KMS-11 (cell line): ENCODE results near the gene GATC.
"Not testable (repeated sequence)": the region's sequence is repeated elsewhere in the genome, so short reads cannot be mapped to it uniquely, and the experiment has no call there.

Experiments used
- H2AFZ ChIP-seq: fragments of 200-600 bp; sonication (generic); 2 replicates; pipeline ENCODE4 v1.6.1; 2016; ENCODE audit warnings: antibody characterized with exemption, mixed run types, low read depth
- H3K27ac ChIP-seq: fragments of 200-600 bp; sonication (generic); 2 replicates; pipeline ENCODE4 v1.6.1; 2016; ENCODE audit warnings: mild to moderate bottlenecking, mixed run types
- H3K27me3 ChIP-seq: fragments of 200-600 bp; sonication (generic); 2 replicates; pipeline ENCODE4 v1.6.1; 2017; ENCODE audit warnings: mild to moderate bottlenecking, low read depth, mixed run types, moderate library complexity; ENCODE audit not compliant: insufficient read depth
- H3K36me3 ChIP-seq: fragments of 200-600 bp; sonication (generic); 2 replicates; pipeline ENCODE4 v1.6.1; 2017; ENCODE audit warnings: mild to moderate bottlenecking, mixed run types; ENCODE audit not compliant: insufficient read depth
- H3K4me1 ChIP-seq: fragments of 200-600 bp; sonication (generic); 2 replicates; pipeline ENCODE4 v1.6.1; 2016; ENCODE audit warnings: mild to moderate bottlenecking, low read depth, mixed run types; ENCODE audit not compliant: poor library complexity, severe bottlenecking
- H3K4me2 ChIP-seq: fragments of 200-600 bp; sonication (generic); 2 replicates; pipeline ENCODE4 v1.7.0; 2016; ENCODE audit warnings: mild to moderate bottlenecking, mixed run types
- H3K4me3 ChIP-seq: fragments of 200-600 bp; sonication (generic); IDR thresholded peaks from 2 replicates; pipeline ENCODE4 v1.6.1; 2017; ENCODE audit warnings: low read depth, low read length, mixed read lengths; ENCODE audit not compliant: insufficient read depth
- H3K79me2 ChIP-seq: fragments of 200-600 bp; sonication (generic); 2 replicates; pipeline ENCODE4 v1.6.1; 2016; ENCODE audit warnings: low read depth, mixed run types; ENCODE audit not compliant: insufficient read depth
- H3K9ac ChIP-seq: fragments of 200-600 bp; sonication (generic); 2 replicates; pipeline ENCODE4 v1.6.1; 2016; ENCODE audit warnings: mild to moderate bottlenecking, mixed run types
- H4K20me1 ChIP-seq: fragments of 200-600 bp; sonication (generic); 2 replicates; pipeline ENCODE4 v1.6.1; 2016; ENCODE audit warnings: mild to moderate bottlenecking, mixed run types; ENCODE audit not compliant: insufficient read depth
- TF ChIP-seq, protein P1 (sequence below): fragments of 200-600 bp; sonication (generic); conservative IDR thresholded peaks from 2 replicates; pipeline ENCODE4 v1.6.1; 2017; ENCODE audit warnings: low read depth, mild to moderate bottlenecking, antibody characterized with exemption, low read length, moderate library complexity, mixed read lengths

GATC gene

DNA sequence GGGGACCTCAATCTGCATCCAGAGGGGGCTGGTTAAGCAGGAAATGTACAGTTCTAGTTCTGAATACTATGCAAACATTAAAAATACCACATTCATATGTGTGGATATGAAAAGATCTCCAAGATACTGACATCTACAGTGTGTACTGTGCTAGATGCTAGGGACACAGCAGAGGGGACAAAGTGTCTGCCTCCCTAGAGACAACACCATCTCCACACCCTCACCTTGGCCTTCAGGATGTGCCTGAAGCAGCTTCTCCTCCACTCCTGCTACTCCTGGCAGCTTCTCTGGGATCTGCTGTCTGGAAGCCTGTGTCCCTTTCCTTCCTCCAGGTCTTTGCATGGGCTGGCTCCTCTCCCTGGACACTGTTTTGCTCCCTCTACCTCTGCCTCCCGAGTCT lies 34.0 kb downstream of the GATC start:
- Histone ChIP-seq H3K79me2 (no peaks in the 10 kb centered on the region), H3K9ac (no peak overlapping the region), H3K27me3 (no peaks in the 10 kb centered on the region), H2AFZ (no peak overlapping the region), H3K27ac (no peak overlapping the region), H4K20me1 (no peaks in the 10 kb centered on the region), H3K4me1 (no peaks in the 10 kb centered on the region), H3K4me2 (no peak overlapping the region), H3K4me3 (no peak overlapping the region), H3K36me3 (no peaks in the 10 kb centered on the region)
- TF ChIP-seq, protein P1, sequence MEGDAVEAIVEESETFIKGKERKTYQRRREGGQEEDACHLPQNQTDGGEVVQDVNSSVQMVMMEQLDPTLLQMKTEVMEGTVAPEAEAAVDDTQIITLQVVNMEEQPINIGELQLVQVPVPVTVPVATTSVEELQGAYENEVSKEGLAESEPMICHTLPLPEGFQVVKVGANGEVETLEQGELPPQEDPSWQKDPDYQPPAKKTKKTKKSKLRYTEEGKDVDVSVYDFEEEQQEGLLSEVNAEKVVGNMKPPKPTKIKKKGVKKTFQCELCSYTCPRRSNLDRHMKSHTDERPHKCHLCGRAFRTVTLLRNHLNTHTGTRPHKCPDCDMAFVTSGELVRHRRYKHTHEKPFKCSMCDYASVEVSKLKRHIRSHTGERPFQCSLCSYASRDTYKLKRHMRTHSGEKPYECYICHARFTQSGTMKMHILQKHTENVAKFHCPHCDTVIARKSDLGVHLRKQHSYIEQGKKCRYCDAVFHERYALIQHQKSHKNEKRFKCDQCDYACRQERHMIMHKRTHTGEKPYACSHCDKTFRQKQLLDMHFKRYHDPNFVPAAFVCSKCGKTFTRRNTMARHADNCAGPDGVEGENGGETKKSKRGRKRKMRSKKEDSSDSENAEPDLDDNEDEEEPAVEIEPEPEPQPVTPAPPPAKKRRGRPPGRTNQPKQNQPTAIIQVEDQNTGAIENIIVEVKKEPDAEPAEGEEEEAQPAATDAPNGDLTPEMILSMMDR = no peak

DNA sequence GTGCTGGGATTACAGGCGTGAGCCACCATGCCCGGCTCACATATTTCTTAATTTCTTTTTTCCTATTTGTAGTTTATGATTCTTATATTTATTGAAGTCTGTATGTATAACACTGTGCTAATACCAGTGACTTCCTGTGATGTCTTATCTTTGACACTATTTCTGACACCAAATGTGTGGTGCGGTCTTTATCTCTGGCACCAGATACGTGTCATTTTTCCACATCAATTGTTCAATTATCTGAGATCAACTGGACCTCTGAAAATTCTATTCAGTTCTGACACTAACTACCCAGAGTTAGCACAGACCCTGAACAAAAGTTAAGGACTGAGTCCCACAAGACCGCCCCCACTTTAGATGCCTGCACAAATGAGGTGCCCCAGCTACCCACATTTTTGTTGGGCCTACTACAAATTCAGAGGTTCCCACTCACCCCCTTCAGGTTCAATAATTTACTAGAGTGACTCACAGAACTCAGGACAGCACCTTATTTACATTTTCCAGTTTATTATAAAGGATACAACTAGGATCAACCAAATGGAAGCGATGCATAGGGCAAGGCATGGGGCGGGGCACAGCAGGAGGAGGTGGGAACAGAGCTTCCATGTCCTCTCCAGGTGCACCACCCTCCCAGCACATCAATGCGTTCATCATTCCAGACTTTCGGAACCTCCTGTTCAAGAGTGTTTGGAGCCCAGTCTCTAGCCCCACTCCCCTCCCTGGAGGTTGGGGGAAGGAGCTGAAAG lies 35.0 kb downstream of the GATC start:
- no peak overlapping the region for H3K4me3 ChIP-seq
- H3K79me2 ChIP-seq = no peaks in the 10 kb centered on the region
- no peak overlapping the region for H2AFZ ChIP-seq
- TF ChIP-seq, protein P1 = no peak
- H3K4me2 ChIP-seq = no peak overlapping the region
- no peak overlapping the region for H3K27ac ChIP-seq
- no peaks in the 10 kb centered on the region for H3K27me3 ChIP-seq
- H3K9ac ChIP-seq = no peak overlapping the region
- H3K4me1 ChIP-seq = no peaks in the 10 kb centered on the region
- H3K36me3 ChIP-seq = no peaks in the 10 kb centered on the region
- no peaks in the 10 kb centered on the region for H4K20me1 ChIP-seq

GRCh38 chr12:120483621-120484020 lies 37.4 kb downstream of the GATC start:
- Histone ChIP-seq H3K36me3 (no peaks in the 10 kb centered on the region), H3K4me2 (no peak overlapping the region), H3K27me3 (no peaks in the 10 kb centered on the region), H2AFZ (no peak overlapping the region), H4K20me1 (no peaks in the 10 kb centered on the region), H3K4me3 (no peak overlapping the region), H3K27ac (no peak overlapping the region), H3K4me1 (no peaks in the 10 kb centered on the region), H3K79me2 (no peaks in the 10 kb centered on the region), H3K9ac (no peak overlapping the region)
- TF ChIP-seq, protein P1 = no peak

DNA sequence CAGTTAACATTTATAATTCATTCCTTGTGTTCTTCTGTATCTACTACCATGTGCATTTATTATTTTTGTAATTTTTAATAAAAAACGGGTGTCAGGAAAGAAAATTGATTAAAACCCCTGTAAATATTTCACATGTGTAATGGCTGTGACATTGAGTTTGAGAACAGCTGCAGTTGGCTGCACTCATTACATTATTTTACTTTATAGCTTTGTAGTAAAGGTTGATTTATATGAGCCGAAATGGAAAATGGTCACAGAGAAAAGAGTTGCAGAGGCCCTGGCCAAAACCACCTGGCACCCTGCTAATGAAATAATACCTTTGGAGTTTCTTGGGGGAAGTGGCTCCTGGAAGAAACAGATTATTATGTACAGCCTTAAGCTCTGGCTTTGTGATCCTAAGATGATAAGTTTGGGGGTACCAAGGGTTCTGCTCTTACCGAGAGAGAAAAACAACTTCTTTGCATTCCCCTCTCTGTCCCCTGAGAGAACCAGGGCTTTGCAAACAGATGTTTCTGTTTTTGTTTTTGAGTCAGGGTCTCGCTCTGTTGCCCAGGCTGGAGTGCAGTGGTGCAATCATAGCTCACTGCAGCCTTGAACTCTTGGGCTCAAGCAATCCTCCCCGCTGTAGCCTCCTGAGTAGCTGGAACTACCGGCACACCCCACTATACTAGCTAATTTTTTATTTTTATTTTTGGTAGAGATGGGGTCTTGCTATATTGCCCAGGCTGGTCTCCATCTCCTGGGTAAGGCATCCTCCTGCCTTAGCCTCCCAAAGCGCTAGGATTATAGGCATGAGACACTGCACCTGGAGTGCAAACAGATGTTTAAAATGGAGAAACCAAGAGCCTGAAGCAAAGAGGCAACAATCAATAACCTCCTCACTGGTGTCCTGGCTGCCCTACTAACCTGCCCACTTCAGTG lies 40.0 kb downstream of the GATC start:
- Histone ChIP-seq H3K4me3 (no peak overlapping the region), H3K9ac (no peak overlapping the region), H3K4me2 (no peak overlapping the region), H3K27ac (no peak overlapping the region), H3K27me3 (no peaks in the 10 kb centered on the region), H2AFZ (no peak overlapping the region), H4K20me1 (no peaks in the 10 kb centered on the region), H3K4me1 (no peaks in the 10 kb centered on the region), H3K36me3 (no peaks in the 10 kb centered on the region), H3K79me2 (no peaks in the 10 kb centered on the region)
- TF ChIP-seq, protein P1 = no peak

DNA sequence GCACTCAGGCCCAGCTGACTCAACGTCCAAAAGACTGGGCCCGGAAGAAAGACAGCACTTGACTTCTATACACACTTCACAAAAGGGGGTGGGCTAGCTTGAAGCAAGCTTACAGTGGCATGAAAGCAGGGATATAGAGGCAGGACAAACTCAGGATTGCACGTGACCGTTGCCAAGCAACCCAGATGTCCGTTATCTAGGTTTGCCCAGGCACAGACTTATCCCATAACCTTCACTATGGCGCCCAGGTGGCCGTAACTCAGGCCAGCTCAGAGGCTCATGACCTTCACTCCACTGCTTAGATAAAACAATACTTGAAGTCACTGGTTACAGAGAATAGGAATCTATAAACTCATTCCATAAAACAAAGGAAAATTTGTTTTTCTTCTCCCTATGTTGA lies 41.3 kb downstream of the GATC start:
- H3K79me2 ChIP-seq, H3K36me3 ChIP-seq, H3K4me3 ChIP-seq: not testable (repeated sequence)

More for the DNA sequence above, 41.3 kb downstream of the GATC start:
- H3K27ac ChIP-seq, H3K4me1 ChIP-seq, H4K20me1 ChIP-seq, H2AFZ ChIP-seq, H3K4me2 ChIP-seq, H3K27me3 ChIP-seq, H3K9ac ChIP-seq: not testable (repeated sequence)
